ENCODE measurements around the gene REV1.

DNA sequence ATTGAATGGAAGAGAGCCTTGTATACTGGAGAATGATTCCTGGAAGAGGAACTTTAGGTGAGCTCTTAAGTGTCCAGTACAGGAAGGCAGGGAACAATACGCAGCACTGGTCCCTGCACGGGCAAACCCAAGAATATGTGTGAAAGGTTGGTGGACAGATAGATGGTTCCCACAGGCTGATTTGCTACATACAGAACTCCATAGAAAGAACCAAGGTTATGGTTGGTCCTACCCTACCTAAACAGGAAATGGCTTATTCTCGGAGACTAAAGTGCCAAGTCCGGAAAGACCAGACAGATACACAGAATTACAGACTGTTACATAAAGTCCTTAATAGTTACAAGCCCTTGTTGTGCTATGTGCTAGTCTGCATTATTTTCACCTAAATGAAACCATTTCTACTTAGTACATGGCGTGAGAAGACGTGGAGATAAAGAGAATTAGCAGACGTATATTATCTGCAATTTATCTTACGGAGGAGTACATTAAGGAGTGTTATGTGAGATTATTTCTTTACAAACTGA, 1.2 kb downstream of the REV1 start:
- TF ChIP-seq, protein P1, sequence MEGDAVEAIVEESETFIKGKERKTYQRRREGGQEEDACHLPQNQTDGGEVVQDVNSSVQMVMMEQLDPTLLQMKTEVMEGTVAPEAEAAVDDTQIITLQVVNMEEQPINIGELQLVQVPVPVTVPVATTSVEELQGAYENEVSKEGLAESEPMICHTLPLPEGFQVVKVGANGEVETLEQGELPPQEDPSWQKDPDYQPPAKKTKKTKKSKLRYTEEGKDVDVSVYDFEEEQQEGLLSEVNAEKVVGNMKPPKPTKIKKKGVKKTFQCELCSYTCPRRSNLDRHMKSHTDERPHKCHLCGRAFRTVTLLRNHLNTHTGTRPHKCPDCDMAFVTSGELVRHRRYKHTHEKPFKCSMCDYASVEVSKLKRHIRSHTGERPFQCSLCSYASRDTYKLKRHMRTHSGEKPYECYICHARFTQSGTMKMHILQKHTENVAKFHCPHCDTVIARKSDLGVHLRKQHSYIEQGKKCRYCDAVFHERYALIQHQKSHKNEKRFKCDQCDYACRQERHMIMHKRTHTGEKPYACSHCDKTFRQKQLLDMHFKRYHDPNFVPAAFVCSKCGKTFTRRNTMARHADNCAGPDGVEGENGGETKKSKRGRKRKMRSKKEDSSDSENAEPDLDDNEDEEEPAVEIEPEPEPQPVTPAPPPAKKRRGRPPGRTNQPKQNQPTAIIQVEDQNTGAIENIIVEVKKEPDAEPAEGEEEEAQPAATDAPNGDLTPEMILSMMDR (tag by site-specific recombination; IDR thresholded peaks at IDR 0.05), result no peak
- TF ChIP-seq KLF16 (tag by site-specific recombination; IDR thresholded peaks at IDR 0.05), result no peak
- no peak for TF ChIP-seq ZNF521 (tag by site-specific recombination; IDR thresholded peaks at IDR 0.05)
- TF ChIP-seq ZNF670 (tag by site-specific recombination; IDR thresholded peaks at IDR 0.05; ENCODE audit: low read depth), result no peak
- TF ChIP-seq ZNF132 (tag by site-specific recombination; IDR thresholded peaks at IDR 0.05; ENCODE audit: borderline replicate concordance), result no peak
- TF ChIP-seq, protein P2, sequence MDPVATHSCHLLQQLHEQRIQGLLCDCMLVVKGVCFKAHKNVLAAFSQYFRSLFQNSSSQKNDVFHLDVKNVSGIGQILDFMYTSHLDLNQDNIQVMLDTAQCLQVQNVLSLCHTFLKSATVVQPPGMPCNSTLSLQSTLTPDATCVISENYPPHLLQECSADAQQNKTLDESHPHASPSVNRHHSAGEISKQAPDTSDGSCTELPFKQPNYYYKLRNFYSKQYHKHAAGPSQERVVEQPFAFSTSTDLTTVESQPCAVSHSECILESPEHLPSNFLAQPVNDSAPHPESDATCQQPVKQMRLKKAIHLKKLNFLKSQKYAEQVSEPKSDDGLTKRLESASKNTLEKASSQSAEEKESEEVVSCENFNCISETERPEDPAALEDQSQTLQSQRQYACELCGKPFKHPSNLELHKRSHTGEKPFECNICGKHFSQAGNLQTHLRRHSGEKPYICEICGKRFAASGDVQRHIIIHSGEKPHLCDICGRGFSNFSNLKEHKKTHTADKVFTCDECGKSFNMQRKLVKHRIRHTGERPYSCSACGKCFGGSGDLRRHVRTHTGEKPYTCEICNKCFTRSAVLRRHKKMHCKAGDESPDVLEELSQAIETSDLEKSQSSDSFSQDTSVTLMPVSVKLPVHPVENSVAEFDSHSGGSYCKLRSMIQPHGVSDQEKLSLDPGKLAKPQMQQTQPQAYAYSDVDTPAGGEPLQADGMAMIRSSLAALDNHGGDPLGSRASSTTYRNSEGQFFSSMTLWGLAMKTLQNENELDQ (tag by site-specific recombination; IDR thresholded peaks at IDR 0.05; ENCODE audit: low read depth), result no peak
